WTC11 (cell line): ENCODE results near the gene CIDEC. TPM values are rescaled to one million over a fixed set of nuclear protein-coding genes. Genes with fewer than 3 reads are reported as not detected.

Source experiments
- ATAC-seq: fragments of 200-7000 bp; cut with Tn5 transposase; 2 replicates; pipeline ENCODE4 v1.10.0; 2021; ENCODE audit warnings: mild to moderate bottlenecking, moderate library complexity
- CTCF ChIA-PET: fragments of 300-600 bp; sonication (Branson Sonifier 250); formaldehyde crosslinking; loops from one replicate; lab custom pipeline; 2021; ENCODE audit warnings: antibody characterized with exemption; lab: Charles Lee
- POLR2A ChIA-PET: fragments of 350-600 bp; sonication (Branson Sonifier 250); formaldehyde crosslinking; loops from one replicate; lab custom pipeline; 2021; ENCODE audit warnings: antibody characterized with exemption; lab: Charles Lee
- DNase-seq: peaks from one replicate; pipeline ENCODE4 v3.0.0; 2021; ENCODE audit warnings: low spot score
- H3K27ac Mint-ChIP-seq: 2 replicates; pipeline ENCODE4 v1.8.0; 2021; ENCODE audit warnings: mixed read lengths
- H3K27me3 Mint-ChIP-seq: 2 replicates; pipeline ENCODE4 v1.8.0; 2021; ENCODE audit warnings: low read depth, mild to moderate bottlenecking, moderate library complexity, mixed read lengths
- H3K36me3 Mint-ChIP-seq: 2 replicates; pipeline ENCODE4 v1.8.0; 2021; ENCODE audit warnings: mixed read lengths
- H3K4me1 Mint-ChIP-seq: 2 replicates; pipeline ENCODE4 v1.8.0; 2022; ENCODE audit warnings: mixed read lengths
- H3K4me3 Mint-ChIP-seq: 2 replicates; pipeline ENCODE4 v1.8.0; 2021; ENCODE audit warnings: mild to moderate bottlenecking, moderate library complexity, mixed read lengths
- H3K9me3 Mint-ChIP-seq: 2 replicates; pipeline ENCODE4 v1.8.0; 2021; ENCODE audit warnings: mixed read lengths
- CREB1 ChIP-seq: sonication (generic); formaldehyde crosslinking; IDR thresholded peaks from 2 replicates; pipeline ENCODE4 v1.8.0; 2023; ENCODE audit warnings: mild to moderate bottlenecking, missing genetic modification reagents
- ESRRA ChIP-seq: sonication (generic); formaldehyde crosslinking; IDR thresholded peaks from 2 replicates; pipeline ENCODE4 v1.8.1; 2022; ENCODE audit warnings: mild to moderate bottlenecking, missing genetic modification reagents, borderline replicate concordance
- FOXJ3 ChIP-seq: sonication (generic); formaldehyde crosslinking; IDR thresholded peaks from 2 replicates; pipeline ENCODE4 v1.9.0; 2021; ENCODE audit warnings: missing genetic modification reagents, mild to moderate bottlenecking, borderline replicate concordance
- MYBL2 ChIP-seq: sonication (generic); formaldehyde crosslinking; IDR thresholded peaks from 2 replicates; pipeline ENCODE4 v1.8.1; 2023; ENCODE audit warnings: mild to moderate bottlenecking, moderate library complexity, missing genetic modification reagents
- NFYB ChIP-seq: sonication (generic); formaldehyde crosslinking; conservative IDR thresholded peaks from 2 replicates; pipeline ENCODE4 v1.8.0; 2022; ENCODE audit warnings: low read depth, missing genetic modification reagents
- PRRX2 ChIP-seq: fragments of 250-450 bp; sonication (Bioruptor Pico); IDR thresholded peaks from 2 replicates; pipeline ENCODE4 v1.8.0; 2021; ENCODE audit warnings: mild to moderate bottlenecking
- RELA ChIP-seq: sonication (generic); formaldehyde crosslinking; IDR thresholded peaks from 2 replicates; pipeline ENCODE4 v1.8.1; 2022; ENCODE audit warnings: missing genetic modification reagents, mild to moderate bottlenecking, borderline replicate concordance
- SMAD4 ChIP-seq: sonication (generic); formaldehyde crosslinking; IDR thresholded peaks from 2 replicates; pipeline ENCODE4 v1.8.0; 2022; ENCODE audit warnings: mild to moderate bottlenecking, missing genetic modification reagents
- ZNF138 ChIP-seq: sonication (generic); formaldehyde crosslinking; conservative IDR thresholded peaks from 2 replicates; pipeline ENCODE4 v1.8.1; 2022; ENCODE audit warnings: mild to moderate bottlenecking, moderate library complexity, missing genetic modification reagents
- ZNF396 ChIP-seq: fragments of 250-450 bp; sonication (Bioruptor Pico); IDR thresholded peaks from 2 replicates; pipeline ENCODE4 v1.8.0; 2021; ENCODE audit warnings: mild to moderate bottlenecking, moderate library complexity, borderline replicate concordance
- ZNF416 ChIP-seq: fragments of 250-450 bp; sonication (Bioruptor Pico); IDR thresholded peaks from 2 replicates; pipeline ENCODE4 v1.9.0; 2021; ENCODE audit warnings: mild to moderate bottlenecking, inconsistent platforms
- total RNA-seq: library from RNA; stranded (reverse); gene quantifications from 3 replicates; pipeline ENCODE4 v1.2.3, GENCODE V29; 2021
- TF ChIP-seq, protein P1 (sequence below): fragments of 250-450 bp; sonication (Bioruptor Pico); IDR thresholded peaks from 2 replicates; pipeline ENCODE4 v1.9.0; 2021; ENCODE audit warnings: mild to moderate bottlenecking
- TF ChIP-seq, protein P2 (sequence below): sonication (generic); formaldehyde crosslinking; IDR thresholded peaks from 2 replicates; pipeline ENCODE4 v1.8.1; 2022; ENCODE audit warnings: missing genetic modification reagents, borderline replicate concordance
- TF ChIP-seq, protein P3 (sequence below): sonication (generic); formaldehyde crosslinking; IDR thresholded peaks from 2 replicates; pipeline ENCODE4 v1.8.1; 2022; ENCODE audit warnings: low read depth, mild to moderate bottlenecking, moderate library complexity, missing genetic modification reagents, borderline replicate concordance

CIDEC gene
- total RNA-seq, 1 experiment from 2014 or later, result not detected

GRCh38 chr3:9912294-9912935 is 32.4 kb upstream of the CIDEC start:
- Mint-ChIP-seq H3K9me3 (no peaks in the 10 kb centered on the region), H3K27me3 (peaks cover 3% of the 10 kb centered on the region; the same call in 1 of the 2 replicates), H3K4me1 (peaks cover 18% of the 10 kb centered on the region), H3K27ac (no peak overlapping the region), H3K36me3 (no peaks in the 10 kb centered on the region), H3K4me3 (no peak overlapping the region)
- ATAC-seq (no peak), DNase-seq (no peak)
- POLR2A ChIA-PET, result no interaction called here
- CTCF ChIA-PET, result interaction anchor here (1.0 to 2.3 kb wide), 2 partner anchors 20 to 34 kb away, joined by 3 to 7 read pairs; no protein-coding TSS in a partner anchor
- TF ChIP-seq ZNF138 (CRISPR knock-in tag), result no peak
- no peak for TF ChIP-seq RELA (CRISPR knock-in tag)
- TF ChIP-seq NFYB, result no peak
- TF ChIP-seq, protein P1, sequence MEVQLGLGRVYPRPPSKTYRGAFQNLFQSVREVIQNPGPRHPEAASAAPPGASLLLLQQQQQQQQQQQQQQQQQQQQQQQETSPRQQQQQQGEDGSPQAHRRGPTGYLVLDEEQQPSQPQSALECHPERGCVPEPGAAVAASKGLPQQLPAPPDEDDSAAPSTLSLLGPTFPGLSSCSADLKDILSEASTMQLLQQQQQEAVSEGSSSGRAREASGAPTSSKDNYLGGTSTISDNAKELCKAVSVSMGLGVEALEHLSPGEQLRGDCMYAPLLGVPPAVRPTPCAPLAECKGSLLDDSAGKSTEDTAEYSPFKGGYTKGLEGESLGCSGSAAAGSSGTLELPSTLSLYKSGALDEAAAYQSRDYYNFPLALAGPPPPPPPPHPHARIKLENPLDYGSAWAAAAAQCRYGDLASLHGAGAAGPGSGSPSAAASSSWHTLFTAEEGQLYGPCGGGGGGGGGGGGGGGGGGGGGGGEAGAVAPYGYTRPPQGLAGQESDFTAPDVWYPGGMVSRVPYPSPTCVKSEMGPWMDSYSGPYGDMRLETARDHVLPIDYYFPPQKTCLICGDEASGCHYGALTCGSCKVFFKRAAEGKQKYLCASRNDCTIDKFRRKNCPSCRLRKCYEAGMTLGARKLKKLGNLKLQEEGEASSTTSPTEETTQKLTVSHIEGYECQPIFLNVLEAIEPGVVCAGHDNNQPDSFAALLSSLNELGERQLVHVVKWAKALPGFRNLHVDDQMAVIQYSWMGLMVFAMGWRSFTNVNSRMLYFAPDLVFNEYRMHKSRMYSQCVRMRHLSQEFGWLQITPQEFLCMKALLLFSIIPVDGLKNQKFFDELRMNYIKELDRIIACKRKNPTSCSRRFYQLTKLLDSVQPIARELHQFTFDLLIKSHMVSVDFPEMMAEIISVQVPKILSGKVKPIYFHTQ (CRISPR knock-in tag), result no peak
- TF ChIP-seq PRRX2 (CRISPR knock-in tag), result no peak
- TF ChIP-seq, protein P2, sequence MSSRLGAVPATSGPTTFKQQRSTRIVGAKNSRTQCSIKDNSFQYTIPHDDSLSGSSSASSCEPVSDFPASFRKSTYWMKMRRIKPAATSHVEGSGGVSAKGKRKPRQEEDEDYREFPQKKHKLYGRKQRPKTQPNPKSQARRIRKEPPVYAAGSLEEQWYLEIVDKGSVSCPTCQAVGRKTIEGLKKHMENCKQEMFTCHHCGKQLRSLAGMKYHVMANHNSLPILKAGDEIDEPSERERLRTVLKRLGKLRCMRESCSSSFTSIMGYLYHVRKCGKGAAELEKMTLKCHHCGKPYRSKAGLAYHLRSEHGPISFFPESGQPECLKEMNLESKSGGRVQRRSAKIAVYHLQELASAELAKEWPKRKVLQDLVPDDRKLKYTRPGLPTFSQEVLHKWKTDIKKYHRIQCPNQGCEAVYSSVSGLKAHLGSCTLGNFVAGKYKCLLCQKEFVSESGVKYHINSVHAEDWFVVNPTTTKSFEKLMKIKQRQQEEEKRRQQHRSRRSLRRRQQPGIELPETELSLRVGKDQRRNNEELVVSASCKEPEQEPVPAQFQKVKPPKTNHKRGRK (CRISPR knock-in tag), result no peak
- TF ChIP-seq CREB1 (CRISPR knock-in tag), result no peak
- TF ChIP-seq ZNF416 (CRISPR knock-in tag), result no peak
- TF ChIP-seq, protein P3, sequence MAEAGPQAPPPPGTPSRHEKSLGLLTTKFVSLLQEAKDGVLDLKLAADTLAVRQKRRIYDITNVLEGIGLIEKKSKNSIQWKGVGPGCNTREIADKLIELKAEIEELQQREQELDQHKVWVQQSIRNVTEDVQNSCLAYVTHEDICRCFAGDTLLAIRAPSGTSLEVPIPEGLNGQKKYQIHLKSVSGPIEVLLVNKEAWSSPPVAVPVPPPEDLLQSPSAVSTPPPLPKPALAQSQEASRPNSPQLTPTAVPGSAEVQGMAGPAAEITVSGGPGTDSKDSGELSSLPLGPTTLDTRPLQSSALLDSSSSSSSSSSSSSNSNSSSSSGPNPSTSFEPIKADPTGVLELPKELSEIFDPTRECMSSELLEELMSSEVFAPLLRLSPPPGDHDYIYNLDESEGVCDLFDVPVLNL (CRISPR knock-in tag), result no peak
- no peak for TF ChIP-seq MYBL2 (CRISPR knock-in tag)
- TF ChIP-seq SMAD4 (CRISPR knock-in tag), result no peak
- TF ChIP-seq FOXJ3 (CRISPR knock-in tag), result no peak
- no peak for TF ChIP-seq ZNF396 (CRISPR knock-in tag)
- TF ChIP-seq, all 79 proteins: peak for 0

DNA sequence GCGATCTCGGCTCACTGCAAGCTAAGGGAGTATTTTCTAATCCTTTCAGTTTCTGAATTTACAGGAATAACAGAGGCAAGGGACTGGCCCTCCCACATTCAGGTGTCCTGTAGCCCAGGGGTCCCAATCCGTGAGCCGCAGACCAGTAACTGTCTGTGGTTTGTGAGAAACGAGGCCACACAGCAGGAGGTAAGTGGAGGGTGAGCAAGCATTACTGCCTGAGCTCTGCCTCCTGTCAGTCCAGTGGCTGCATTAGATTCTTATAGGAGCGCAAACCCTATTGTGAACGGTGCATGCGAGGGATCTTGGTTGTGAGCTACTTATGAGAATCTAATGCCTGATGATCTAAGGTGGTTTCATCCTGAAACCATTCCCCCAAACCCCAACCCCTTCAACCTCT is 31.8 kb upstream of the CIDEC start:
- TF ChIP-seq, protein P1 (CRISPR knock-in tag), result no peak
- no peak for TF ChIP-seq ESRRA (CRISPR knock-in tag)
- POLR2A ChIA-PET, result no interaction called here
- ATAC-seq (no peak), DNase-seq (no peak)
- Mint-ChIP-seq H3K27me3 (peaks cover 3% of the 10 kb centered on the region; the same call in 1 of the 2 replicates), H3K36me3 (no peaks in the 10 kb centered on the region), H3K4me1 (peaks cover 13% of the 10 kb centered on the region), H3K4me3 (no peak overlapping the region), H3K27ac (no peak overlapping the region), H3K9me3 (no peaks in the 10 kb centered on the region)
- CTCF ChIA-PET, result interaction anchor here (2.3 kb wide), 1 partner anchor 35 kb away, joined by 7 read pairs; no protein-coding TSS in a partner anchor
